Breast epithelium (tissue), 4 donors: ENCODE results near the gene LY6G5B. TPM values are rescaled to one million over a fixed set of nuclear protein-coding genes. Genes with fewer than 3 reads are reported as not detected.

Source experiments
- DNase-seq, 2 donors: peaks; one replicate each; pipeline ENCODE4 v3.0.0-alpha.2; 2019; ENCODE audit warnings: low spot score in 2 of 2
- H3K27ac ChIP-seq, 2 donors: fragments of 200-600 bp; sonication (generic) in 1 of 2; one replicate each; pipeline ENCODE4 v1.5.1; 2016 to 2019; ENCODE audit warnings: mild to moderate bottlenecking in 1 of 2
- H3K27me3 ChIP-seq, 2 donors: fragments of 200-600 bp; sonication (generic) in 1 of 2; one replicate each; pipeline versions ENCODE4 v1.5.1 to v1.6.0; 2017 to 2019; ENCODE audit warnings: control low read depth in 1 of 2, mild to moderate bottlenecking in 1 of 2
- H3K36me3 ChIP-seq: fragments of 200-600 bp; one replicate; pipeline ENCODE4 v1.5.1; 2019
- H3K4me1 ChIP-seq, 2 donors: fragments of 200-600 bp; sonication (generic); one replicate each; pipeline ENCODE4 v1.5.1; 2016 to 2019; ENCODE audit warnings: control low read depth in 1 of 2
- H3K4me3 ChIP-seq, 3 donors: fragments of 200-600 bp; sonication (generic); 1 replicate in 2 of 3; 2 replicates in 1 of 3; pipeline ENCODE4 v1.5.1; 2016 to 2019; ENCODE audit warnings: mild to moderate bottlenecking in 3 of 3, moderate library complexity in 2 of 3
- H3K9me3 ChIP-seq, 2 donors: fragments of 200-600 bp; sonication (generic) in 1 of 2; one replicate each; pipeline ENCODE4 v1.5.1; 2016 to 2019; ENCODE audit warnings: control low read depth in 1 of 2
- CTCF ChIP-seq, 3 donors: fragments of 450-650 bp; IDR thresholded peaks; one replicate each; pipeline ENCODE4 v1.5.1; 2016 to 2017; ENCODE audit warnings: antibody characterized with exemption in 3 of 3, mild to moderate bottlenecking in 3 of 3, moderate library complexity in 3 of 3
- POLR2A ChIP-seq: fragments of 450-650 bp; IDR thresholded peaks from one replicate; pipeline ENCODE4 v1.6.1; 2016; ENCODE audit warnings: antibody characterized with exemption, mild to moderate bottlenecking, moderate library complexity
- POLR2AphosphoS5 ChIP-seq, 3 donors: sonication (generic); formaldehyde crosslinking; IDR thresholded peaks; one replicate each; pipeline ENCODE4 v1.6.1; 2017; ENCODE audit warnings: antibody characterized with exemption in 3 of 3
- intact Hi-C: fragments of 100-400 bp; cut with DNase I; formaldehyde crosslinking; loops from one replicate; pipeline ENCODE4 v1.15.1; 2023; ENCODE audit warnings: low total_unique reads
- total RNA-seq, 3 donors: library from RNA; depleted of rRNA; stranded (reverse); fragments of >200 nt; gene quantifications; one replicate each; pipeline ENCODE4 v1.1.0, GENCODE V29; 2016

The LY6G5B gene
- total RNA-seq, 3 donors from 2014 or later = 6.2 to 12.7 (median 8.5) TPM

- TF ChIP-seq POLR2AphosphoS5 (IDR thresholded peaks at IDR 0.05) (peak in 1 of 3 donors; percentile 61), POLR2A (no peak)
- intact Hi-C loops = no loop called here
- H3K27ac ChIP-seq = peak overlapping the region; percentile 97 to 98
- peaks cover 16 to 29% of the 10 kb centered on the region in 2 donors for H3K4me1 ChIP-seq
- H3K36me3 ChIP-seq = no peaks in the 10 kb centered on the region
- no peaks in the 10 kb centered on the region for H3K27me3 ChIP-seq
- peak overlapping the region; percentile 65 to 87 (median 76) for H3K4me3 ChIP-seq
- no peak for DNase-seq
- no peaks in the 10 kb centered on the region for H3K9me3 ChIP-seq
Measured at GRCh38 chr6:31663961-31664789, 5.6 kb upstream of the LY6G5B start.

- Histone ChIP-seq H3K36me3 (no peaks in the 10 kb centered on the region), H3K4me3 (peak within 1 kb of the TSS; percentile 65 to 87 (median 76)), H3K9me3 (no peaks in the 10 kb centered on the region), H3K4me1 (peaks cover 10 to 25% of the 10 kb centered on the region in 2 donors), H3K27ac (peak within 1 kb of the TSS; percentile 97 to 98), H3K27me3 (no peaks in the 10 kb centered on the region)
- TF ChIP-seq POLR2A = no peak
- peak; percentile 45 to 82 (median 73) for TF ChIP-seq POLR2AphosphoS5 (IDR thresholded peaks at IDR 0.05)
- intact Hi-C loops = no loop called here
- peak; percentile 81 to 90 for DNase-seq
Measured at GRCh38 chr6:31664790-31665500, 4.8 kb upstream of the LY6G5B start, which contains the start of gene GPANK1. Gene GPANK1 (minus strand): TSS chr6:31664997. CDS start chr6:31664478, 519 bp downstream.

- Histone ChIP-seq H3K9me3 (no peaks in the 10 kb centered on the region), H3K27ac (peak within 1 kb of the TSS; percentile 97 to 98), H3K4me3 (peak within 1 kb of the TSS; percentile 65 to 87 (median 76)), H3K27me3 (no peaks in the 10 kb centered on the region), H3K4me1 (peaks cover 10 to 25% of the 10 kb centered on the region in 2 donors), H3K36me3 (no peaks in the 10 kb centered on the region)
- peak; percentile 98 to 99 for DNase-seq
- intact Hi-C loops = no loop called here
- TF ChIP-seq POLR2A (peak; percentile 64), CTCF (IDR thresholded peaks at IDR 0.05) (no peak), POLR2AphosphoS5 (IDR thresholded peaks at IDR 0.05) (peak; percentile 67 to 95 (median 92))
Measured at GRCh38 chr6:31665501-31666336, 4.1 kb upstream of the LY6G5B start, which contains the start of gene CSNK2B. Gene CSNK2B (plus strand): TSS chr6:31666080. CDS start chr6:31666832, 752 bp downstream.

- Histone ChIP-seq H3K4me1 (peaks cover 10 to 25% of the 10 kb centered on the region in 2 donors), H3K4me3 (peak overlapping the region; percentile 65 to 87 (median 76)), H3K9me3 (no peaks in the 10 kb centered on the region), H3K27me3 (no peaks in the 10 kb centered on the region), H3K27ac (peak overlapping the region; percentile 97 to 98), H3K36me3 (no peaks in the 10 kb centered on the region)
- TF ChIP-seq POLR2A (no peak), CTCF (IDR thresholded peaks at IDR 0.05) (no peak), POLR2AphosphoS5 (IDR thresholded peaks at IDR 0.05) (no peak)
- intact Hi-C loops = no loop called here
- DNase-seq = no peak
Measured at GRCh38 chr6:31666337-31666965, 3.3 kb upstream of the LY6G5B start.

- DNase-seq = no peak
- no peaks in the 10 kb centered on the region for H3K9me3 ChIP-seq
- no peaks in the 10 kb centered on the region for H3K4me1 ChIP-seq
- intact Hi-C loops = no loop called here
- H3K27me3 ChIP-seq = no peaks in the 10 kb centered on the region
- TF ChIP-seq CTCF (IDR thresholded peaks at IDR 0.05) (no peak), POLR2AphosphoS5 (IDR thresholded peaks at IDR 0.05) (no peak), POLR2A (no peak)
- no peaks in the 10 kb centered on the region for H3K36me3 ChIP-seq
- H3K27ac ChIP-seq = no peak overlapping the region
- H3K4me3 ChIP-seq = no peak overlapping the region
Measured at GRCh38 chr6:31676322-31676903, 6.6 kb downstream of the LY6G5B start.
